ENCODE results near the gene MADD. TPM values are rescaled to one million over a fixed set of nuclear protein-coding genes. Genes with fewer than 3 reads are reported as not detected.

Gene MADD
- total RNA-seq, 1 experiment from 2014 or later, result 132 TPM

GRCh38 chr11:47327949-47328348 lies 58.0 kb downstream of the MADD start:
- intact Hi-C loops (cut with micrococcal nuclease; ENCODE audit: unreplicated experiment), result no loop called here
- DNase-seq (ENCODE audit: low spot score), result no peak
- ChIA-PET POLR2A (ENCODE audit: low non-redundant PET) (no interaction called here), CTCF (no interaction called here)
- Histone ChIP-seq H3K27ac (ENCODE audit: low read depth, low read length, poor library complexity, severe bottlenecking) (no peak overlapping the region), H3K4me1 (ENCODE audit: insufficient read depth, low read length, poor library complexity, severe bottlenecking) (no peaks in the 10 kb centered on the region), H3K27me3 (replicated peaks; ENCODE audit: insufficient read depth, low read depth, low read length, poor library complexity) (no peaks in the 10 kb centered on the region), H3K36me3 (ENCODE audit: insufficient read depth, low read length, poor library complexity, severe bottlenecking) (peaks cover 48% of the 10 kb centered on the region), H3K4me3 (ENCODE audit: low read depth, low read length, poor library complexity, severe bottlenecking) (no peak overlapping the region), H3K9me3 (ENCODE audit: low read depth, low read length, poor library complexity, severe bottlenecking) (no peaks in the 10 kb centered on the region)
- BruUV-seq (replicated peaks), result no TSS peak
- no peak for TF ChIP-seq EZH2 (IDR thresholded peaks at IDR 0.05; ENCODE audit: borderline replicate concordance, low read depth, low read length, poor library complexity, severe bottlenecking)

GRCh38 chr11:47328449-47329390 lies 58.8 kb downstream of the MADD start:
- Histone ChIP-seq H3K9me3 (ENCODE audit: low read depth, low read length, poor library complexity, severe bottlenecking) (no peaks in the 10 kb centered on the region), H3K4me3 (ENCODE audit: low read depth, low read length, poor library complexity, severe bottlenecking) (no peak overlapping the region), H3K4me1 (ENCODE audit: insufficient read depth, low read length, poor library complexity, severe bottlenecking) (no peaks in the 10 kb centered on the region), H3K27ac (ENCODE audit: low read depth, low read length, poor library complexity, severe bottlenecking) (no peak overlapping the region), H3K27me3 (replicated peaks; ENCODE audit: insufficient read depth, low read depth, low read length, poor library complexity) (no peaks in the 10 kb centered on the region), H3K36me3 (ENCODE audit: insufficient read depth, low read length, poor library complexity, severe bottlenecking) (peaks cover 48% of the 10 kb centered on the region)
- POLR2A ChIA-PET (ENCODE audit: low non-redundant PET), result no interaction called here
- CTCF ChIA-PET, result no interaction called here
- no peak for DNase-seq (ENCODE audit: low spot score)
- TF ChIP-seq CTCF (conservative IDR thresholded peaks at IDR 0.05; ENCODE audit: low read depth, low read length) (no peak), EZH2 (IDR thresholded peaks at IDR 0.05; ENCODE audit: borderline replicate concordance, low read depth, low read length, poor library complexity, severe bottlenecking) (no peak)
- intact Hi-C loops (cut with micrococcal nuclease; ENCODE audit: unreplicated experiment), result no loop called here
- no TSS peak for BruUV-seq (replicated peaks)

GRCh38 chr11:47329431-47329986 lies 59.6 kb downstream of the MADD start:
- Histone ChIP-seq H3K4me1 (ENCODE audit: insufficient read depth, low read length, poor library complexity, severe bottlenecking) (no peaks in the 10 kb centered on the region), H3K36me3 (ENCODE audit: insufficient read depth, low read length, poor library complexity, severe bottlenecking) (peaks cover 48% of the 10 kb centered on the region), H3K27me3 (replicated peaks; ENCODE audit: insufficient read depth, low read depth, low read length, poor library complexity) (no peaks in the 10 kb centered on the region), H3K9me3 (ENCODE audit: low read depth, low read length, poor library complexity, severe bottlenecking) (no peaks in the 10 kb centered on the region), H3K27ac (ENCODE audit: low read depth, low read length, poor library complexity, severe bottlenecking) (no peak overlapping the region), H3K4me3 (ENCODE audit: low read depth, low read length, poor library complexity, severe bottlenecking) (no peak overlapping the region)
- POLR2A ChIA-PET (ENCODE audit: low non-redundant PET), result no interaction called here
- CTCF ChIA-PET, result no interaction called here
- intact Hi-C loops (cut with micrococcal nuclease; ENCODE audit: unreplicated experiment), result no loop called here
- no peak for DNase-seq (ENCODE audit: low spot score)
- TSS peak; percentile 72 for BruUV-seq (replicated peaks)
- no peak for TF ChIP-seq EZH2 (IDR thresholded peaks at IDR 0.05; ENCODE audit: borderline replicate concordance, low read depth, low read length, poor library complexity, severe bottlenecking)
- TF ChIP-seq CTCF (conservative IDR thresholded peaks at IDR 0.05; ENCODE audit: low read depth, low read length), result no peak

Measured in A673 (cell line).